T-helper 22 cell (primary cell): ENCODE data around the gene TMSB10.
A peak's percentile ranks its signal among the peaks of the same experiment; 100 is the strongest.
"Not testable (repeated sequence)": the region's sequence is repeated elsewhere in the genome, so short reads cannot be mapped to it uniquely, and the experiment has no call there.

Experiments
- DNase-seq: peaks from one replicate; pipeline ENCODE4 v3.0.0-alpha.2; 2020; ENCODE audit warnings: low read depth

The TMSB10 gene

DNA sequence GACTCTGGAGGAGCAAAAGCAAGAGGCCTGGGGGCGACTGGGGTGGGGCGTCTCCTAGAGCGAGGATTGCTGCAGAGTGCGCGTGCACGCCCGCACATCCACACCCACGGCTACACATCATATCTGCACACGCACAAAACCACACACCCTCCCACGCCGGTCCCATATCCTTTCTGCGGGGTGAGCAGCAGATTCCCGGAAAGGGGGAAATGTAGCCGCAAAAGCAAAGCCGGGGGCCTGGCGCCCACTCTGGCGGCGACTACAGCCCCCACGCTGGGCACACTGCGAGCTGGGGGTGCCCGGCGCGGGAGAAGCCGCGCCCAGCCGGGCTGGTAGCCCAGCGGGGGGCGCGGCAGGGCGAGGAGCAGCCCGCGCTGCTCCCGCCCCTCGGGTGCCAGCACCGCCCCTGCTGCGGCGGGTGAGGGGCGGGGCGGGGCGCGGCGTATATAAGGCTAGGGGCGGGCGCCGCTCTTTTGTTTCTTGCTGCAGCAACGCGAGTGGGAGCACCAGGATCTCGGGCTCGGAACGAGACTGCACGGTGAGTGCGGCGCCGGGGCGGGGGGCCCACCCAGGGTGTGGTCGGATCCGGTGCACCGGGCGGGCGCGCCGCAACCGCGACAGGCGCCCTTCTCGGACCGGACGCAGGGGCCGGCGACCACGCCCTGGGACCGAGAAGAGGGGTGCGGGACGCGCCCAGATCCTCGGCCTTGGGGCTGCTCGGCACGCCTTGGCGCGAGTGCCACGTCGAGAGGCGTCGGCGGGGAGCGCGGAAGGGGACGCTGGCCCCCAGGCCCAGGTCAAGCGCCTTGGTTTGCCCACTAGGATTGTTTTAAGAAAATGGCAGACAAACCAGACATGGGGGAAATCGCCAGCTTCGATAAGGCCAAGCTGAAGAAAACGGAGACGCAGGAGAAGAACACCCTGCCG lies at the start of gene TMSB10:
TMSB10 (plus strand) TSS at position 476 of the 927 bp plus-strand sequence.
- DNase-seq: peak; percentile 80

DNA sequence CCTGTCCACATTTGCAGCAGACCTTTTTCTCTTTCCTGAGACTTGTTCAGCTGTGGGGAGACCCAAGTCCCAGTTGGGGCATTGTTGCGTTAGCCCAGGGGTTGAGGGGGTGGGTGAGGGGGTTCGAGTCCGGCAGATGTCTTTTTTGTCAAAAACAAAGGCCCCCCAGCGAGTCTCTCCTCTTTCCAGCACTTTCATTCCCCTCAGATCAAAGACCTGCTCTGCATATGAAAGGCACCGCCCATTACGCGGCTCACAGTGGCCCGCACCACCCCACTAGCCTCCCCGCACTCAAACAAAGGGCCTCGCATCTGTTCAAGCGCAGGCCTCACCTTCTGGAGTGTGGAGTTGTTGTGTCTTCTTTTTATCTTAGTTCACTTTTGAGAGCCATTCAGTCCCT lies 49.7 kb upstream of the TMSB10 start:
- DNase-seq: no peak

DNA sequence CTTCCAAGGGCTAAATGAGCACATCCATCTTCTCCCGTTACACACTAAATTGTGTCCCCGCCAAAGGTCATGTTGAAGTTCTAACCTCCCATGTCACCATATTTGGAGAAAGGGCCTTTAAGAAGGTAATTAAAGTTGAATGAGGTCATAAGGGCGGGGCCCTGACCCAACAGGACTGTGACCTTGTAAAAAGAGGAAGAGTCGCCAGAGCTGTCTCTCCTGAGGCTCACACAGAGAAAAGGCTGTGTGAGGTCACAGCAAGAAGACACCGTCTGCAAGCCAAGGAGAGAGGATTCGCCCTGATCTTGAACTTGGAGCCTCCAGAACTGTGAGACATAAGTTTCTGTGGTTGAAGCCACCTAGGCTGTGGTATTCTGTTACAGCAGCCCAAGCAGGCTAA lies 48.7 kb upstream of the TMSB10 start:
- DNase-seq: no peak

DNA sequence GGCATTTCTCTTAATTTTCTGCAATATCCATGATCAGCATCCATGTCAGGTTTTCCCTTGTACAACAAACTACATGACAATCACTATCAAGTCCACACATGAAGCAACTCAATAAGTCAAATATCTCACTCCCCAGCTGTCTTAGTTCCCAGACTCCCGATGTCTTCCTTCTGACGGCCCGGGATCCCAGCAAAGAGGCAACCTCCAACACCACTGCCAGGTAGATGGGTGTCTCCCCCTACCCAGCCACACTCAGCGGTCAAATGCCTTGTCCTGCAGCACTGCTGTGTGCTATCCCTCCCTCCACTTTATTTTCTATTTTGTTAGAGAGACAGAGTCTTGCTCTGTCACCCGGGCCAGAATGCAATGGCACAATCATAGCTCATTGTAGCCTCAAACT lies 47.9 kb upstream of the TMSB10 start:
- DNase-seq: no peak

DNA sequence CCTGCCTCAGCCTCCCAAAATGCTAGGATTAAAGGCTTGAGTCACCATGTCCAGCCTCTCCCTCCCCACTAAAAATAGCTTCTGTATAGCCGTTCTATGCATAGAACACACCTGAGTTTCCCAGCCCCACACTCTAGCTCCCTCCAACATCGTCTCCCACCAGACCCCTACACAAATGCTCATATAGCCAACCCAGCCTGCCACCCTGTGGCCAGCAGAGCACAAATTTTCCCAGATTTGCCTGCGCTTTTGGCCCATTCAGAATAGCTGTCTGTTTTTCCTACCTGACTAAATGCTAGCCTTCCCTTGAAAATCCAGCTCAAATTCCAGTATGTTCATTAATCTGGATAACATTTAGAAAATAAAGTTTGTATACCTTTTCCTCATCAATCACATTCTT lies 47.3 kb upstream of the TMSB10 start:
- no peak for DNase-seq

DNA sequence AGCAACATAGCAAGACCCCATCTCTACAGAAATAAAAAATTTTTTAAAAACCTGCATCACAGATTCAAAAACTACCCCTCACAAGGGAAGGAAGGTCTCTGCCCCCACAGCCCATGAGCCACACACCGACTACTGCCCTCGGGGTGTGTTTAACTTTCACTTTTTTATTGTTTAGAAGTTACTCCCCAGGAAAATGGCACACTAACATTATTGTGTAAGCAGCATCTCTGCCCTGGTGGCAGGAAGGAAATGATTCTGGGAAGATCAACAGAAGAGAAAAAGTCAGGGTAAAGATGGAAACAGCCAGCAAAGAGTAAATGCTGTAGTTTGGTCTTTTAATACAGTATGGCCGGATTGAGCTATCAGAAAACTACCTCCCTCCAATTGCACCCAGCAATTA lies 46.5 kb upstream of the TMSB10 start:
- DNase-seq: no peak

DNA sequence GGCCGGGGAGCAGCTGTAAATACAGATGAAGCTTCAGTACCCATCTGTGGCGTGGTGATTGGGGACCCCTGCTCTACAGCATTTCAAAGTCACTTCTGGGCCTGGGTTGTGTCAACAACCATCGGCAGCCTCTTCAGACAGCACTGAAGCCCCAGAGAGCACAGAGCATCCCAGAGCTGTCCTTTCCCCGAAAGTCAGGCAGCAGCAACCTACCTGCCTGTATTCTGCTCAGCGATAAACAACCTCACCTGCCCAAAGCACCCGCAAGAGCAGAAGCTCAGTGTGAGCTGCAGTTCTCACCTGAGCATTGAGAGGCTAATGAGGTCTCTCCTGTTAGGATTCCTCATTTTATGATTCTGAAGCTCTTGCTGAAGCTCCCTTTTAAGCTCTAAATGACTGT lies 43.9 kb upstream of the TMSB10 start:
- DNase-seq: no peak

DNA sequence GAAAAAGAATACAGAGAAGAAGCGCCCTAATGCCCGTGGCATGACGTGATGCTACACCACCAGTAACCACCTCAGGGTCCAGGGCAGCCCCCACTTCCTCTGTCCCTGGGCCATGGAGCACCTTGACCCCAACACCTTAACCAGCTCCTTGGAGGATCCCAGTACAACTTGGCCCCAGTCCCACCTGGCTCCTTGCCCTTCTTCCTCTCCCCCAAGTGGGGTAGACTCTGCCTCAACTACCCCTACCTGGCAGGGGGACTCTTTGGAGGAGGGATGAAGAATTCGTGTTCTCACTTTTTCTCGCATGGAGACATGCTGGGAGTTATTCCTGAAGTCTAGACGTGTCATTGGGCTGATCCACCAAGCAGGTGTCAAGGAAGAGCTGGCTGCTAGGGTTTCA lies 43.5 kb upstream of the TMSB10 start:
- no peak for DNase-seq

DNA sequence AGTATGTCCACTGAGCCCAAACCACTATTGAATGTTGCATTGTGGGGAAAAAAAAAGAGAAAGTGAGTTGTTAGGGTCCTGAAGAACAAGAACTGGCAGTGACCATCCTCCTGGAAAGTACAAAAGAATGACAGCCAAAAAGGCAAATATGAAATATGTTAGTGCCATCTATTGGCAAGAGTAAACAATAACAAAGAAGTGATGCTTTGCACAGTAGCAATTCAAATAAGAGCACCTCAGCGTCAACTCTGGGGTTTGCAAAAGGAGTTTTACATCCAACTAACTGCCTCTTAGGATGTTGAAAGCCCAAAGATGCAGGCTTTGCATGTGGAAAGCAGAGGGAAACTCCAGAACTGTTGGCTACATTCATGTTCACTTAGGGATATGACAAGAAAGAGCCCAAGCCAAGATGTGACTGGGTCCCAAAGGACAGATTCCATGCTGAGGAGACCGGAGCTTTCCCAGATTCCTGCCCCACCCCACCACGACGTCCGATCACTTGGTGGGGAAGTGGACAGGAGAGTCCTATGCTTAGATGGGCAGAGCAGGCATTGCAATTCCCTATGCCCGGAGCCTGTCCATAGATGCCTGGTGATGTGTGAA lies 40.2 kb upstream of the TMSB10 start:
- DNase-seq: no peak

DNA sequence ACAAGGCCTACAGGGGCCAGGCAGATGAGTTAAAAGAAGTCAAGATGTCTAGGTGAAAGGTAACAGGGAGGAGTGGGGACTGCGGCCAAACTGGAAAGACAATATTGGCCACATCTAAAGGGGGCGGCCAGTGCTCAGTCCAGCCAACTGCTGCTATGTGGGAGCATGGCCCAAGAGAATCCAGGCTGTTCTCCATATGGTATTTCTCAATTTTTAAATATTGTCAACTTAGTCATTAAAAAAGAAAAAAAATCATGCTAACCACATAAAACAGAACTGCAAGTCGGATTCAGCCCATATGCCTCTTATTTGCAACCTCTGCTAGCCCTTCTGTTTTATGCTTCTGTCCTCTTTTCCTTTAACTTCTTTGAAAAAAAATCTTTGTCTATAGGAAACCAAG lies 39.3 kb upstream of the TMSB10 start:
- no peak for DNase-seq

DNA sequence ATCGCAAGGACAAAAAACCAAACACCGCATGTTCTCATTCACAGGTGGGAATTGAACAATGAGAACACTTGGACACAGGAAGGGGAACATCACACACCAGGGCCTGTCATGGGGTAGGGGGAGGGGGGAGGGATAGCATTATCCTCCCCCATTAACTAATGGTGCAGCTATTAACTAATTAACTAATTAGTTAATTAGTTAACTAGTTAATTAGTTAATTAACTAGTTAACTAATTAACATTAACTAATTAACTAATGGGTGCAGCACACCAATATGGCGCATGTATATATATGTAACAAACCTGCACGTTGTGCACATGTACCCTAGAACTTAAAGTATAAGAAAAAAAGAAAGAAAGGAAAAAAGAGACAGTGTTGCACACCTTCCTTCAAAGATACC lies 37.1 kb upstream of the TMSB10 start:
- DNase-seq: not testable (repeated sequence)

DNA sequence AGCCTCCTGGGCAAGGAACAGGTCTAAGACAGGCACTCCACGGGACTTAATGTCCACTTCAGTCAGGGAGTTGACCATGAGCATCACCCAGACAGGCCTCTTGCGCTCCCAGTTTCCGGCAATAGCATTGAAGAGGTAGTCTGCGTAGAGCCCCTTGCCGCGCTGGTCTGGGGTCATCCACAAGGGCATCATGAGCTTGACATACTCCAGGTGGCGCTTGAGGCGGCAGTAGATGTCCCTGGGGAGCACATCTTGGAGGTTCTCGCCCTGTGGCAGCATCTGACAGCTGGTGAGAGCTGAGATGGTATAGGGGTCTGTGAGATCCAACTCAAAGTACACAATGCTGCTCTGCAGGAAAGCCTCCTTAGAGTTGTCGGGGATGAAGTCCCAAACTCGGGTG lies 35.1 kb upstream of the TMSB10 start:
- no peak for DNase-seq

DNA sequence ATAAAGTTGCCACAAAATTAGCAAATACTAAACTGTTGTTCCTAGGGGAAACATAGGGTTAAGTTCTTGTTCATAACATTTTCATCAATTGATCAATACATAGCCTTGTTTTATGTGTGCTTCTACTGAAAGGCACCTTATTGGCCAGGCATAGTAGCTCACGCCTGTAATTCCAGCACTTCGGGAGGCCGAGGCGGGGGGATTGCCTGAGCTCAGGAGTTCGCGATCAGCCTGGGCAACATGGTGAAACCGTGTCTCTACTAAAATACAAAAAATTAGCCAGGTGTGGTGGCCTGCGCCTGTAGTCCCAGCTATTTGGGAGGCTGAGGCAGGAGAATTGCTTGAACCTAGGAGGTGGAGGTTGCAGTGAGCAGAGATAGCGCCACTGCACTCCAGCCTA lies 32.8 kb upstream of the TMSB10 start:
- not testable (repeated sequence) for DNase-seq

DNA sequence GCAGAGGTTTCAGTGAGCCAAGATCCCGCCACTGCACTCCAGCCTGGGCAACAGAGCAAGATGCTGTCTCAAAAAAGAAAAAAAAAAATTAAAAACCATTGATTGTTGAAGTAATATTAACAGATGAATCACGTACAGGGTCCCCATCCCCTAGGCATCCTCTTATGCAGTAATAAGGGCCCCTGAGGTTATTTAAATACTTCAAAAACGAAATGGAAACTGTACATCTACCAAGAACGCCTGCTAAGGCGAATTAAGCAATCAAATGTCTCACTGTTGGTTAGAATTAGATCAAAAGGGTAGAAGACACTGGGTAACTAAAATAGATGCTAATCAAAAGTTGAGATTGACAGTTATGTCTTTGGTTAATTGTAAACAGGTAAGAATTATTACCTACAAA lies 32.1 kb upstream of the TMSB10 start:
- no peak for DNase-seq

DNA sequence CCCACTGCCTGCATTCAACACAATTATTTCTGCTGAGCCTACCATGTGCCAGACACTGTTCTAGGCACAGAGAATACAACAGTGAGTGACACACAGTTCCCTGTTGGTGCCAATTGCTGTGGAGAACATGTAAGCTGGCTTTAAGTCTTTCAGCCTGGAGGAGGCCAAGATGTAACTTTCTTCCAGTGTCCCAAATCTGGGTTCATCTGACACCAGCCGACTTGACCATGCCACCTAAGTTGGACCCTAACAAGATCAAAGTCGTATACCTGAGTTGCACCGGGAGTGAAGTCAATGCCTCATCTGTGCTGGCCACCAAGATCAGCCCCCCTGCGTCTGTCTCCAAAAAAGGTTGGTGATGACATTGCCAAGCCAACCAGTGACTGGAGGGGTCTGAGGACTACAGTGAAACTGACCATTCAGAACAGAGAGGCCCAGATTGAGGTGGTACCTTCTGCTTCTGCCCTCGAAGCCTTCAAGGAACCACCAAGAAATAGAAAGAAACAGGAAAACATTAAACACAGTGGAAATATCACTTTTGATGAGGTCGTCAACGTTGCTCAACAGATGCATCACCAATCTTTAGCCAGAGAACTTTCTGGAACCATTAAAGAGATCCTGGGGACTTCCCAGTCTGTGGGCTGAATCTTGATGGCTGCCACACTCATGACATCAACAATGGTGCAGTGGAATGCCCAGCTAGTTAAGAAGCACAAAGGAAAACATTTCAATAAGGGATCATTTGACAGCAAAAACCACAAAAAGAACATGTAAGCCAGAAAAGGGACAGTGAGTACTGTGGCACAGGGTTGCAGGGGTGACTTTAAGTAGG lies 30.9 kb upstream of the TMSB10 start:
- no peak for DNase-seq

DNA sequence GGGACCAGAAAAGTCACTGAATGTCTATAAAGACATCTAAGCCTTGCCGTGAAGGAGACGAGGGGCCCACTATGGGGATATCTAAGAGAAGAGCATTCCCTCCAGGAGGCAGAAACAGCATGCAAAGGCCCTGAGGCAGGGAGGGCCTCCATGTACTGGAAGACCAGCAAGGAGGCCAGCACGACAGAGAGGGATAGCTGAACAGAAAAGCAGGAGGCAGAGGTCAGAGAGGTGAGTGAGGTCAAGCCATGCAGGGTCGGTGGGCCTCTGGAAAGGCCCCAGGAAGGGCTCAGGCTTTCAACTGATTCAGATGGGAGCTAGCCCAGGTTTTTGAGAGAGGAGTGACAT lies 30.3 kb upstream of the TMSB10 start:
- DNase-seq: no peak

DNA sequence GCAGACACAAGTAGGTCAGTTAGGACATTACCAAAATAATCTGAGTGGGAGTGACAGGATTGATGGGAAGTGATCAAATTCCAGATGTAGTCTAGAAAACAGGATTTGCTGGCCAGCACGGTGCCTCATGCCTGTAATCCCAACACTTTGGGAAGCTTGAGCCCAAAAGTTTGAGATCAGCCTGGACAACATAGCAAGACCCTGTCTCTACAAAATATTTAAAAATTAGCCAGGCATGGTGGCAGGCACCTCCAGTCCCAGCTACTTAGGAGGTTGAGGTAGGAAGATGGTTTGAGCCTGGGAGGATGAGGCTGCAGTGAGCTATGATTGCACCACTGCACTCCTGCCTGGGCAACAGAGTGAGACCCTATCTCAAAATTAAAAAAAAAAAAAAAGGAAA lies 29.8 kb upstream of the TMSB10 start:
- not testable (repeated sequence) for DNase-seq

DNA sequence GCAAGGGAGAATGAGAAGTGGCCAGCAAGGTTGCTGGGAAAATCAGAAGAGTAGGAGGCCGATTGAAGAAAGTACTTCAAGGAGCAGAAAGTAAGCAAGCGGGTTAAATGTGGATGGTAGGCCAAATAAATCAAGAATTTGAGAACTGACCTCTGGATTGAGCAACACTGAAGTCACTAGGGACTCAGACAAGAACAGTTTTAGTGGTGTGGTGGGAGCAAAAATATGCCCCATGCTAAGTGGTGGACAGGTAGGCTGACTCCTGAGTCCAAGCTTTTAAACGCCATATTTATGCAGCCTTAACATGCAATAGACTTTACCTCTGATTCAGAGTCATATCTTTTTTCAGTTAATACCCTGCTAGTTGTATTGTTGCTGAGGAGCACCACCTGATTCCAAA lies 29.1 kb upstream of the TMSB10 start:
- no peak for DNase-seq

DNA sequence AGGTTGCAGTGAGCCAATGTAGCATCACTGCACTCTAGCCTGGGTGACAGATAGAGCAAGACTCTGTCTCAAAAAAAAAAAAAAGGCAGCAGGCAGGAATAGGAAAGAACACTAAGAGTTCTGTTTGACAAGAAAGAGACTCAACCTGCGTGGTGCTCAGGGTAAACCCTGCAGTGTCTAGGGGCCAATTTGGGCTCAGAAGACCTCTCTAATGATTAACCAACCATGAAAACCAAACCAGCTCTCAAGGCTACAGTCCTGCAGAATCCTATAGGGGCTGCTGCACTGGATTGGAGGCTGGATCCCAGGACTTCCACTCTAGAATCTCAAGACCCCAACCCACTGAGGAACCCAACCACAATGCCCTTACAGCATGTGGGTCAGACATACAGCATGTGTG lies 27.0 kb upstream of the TMSB10 start:
- DNase-seq: no peak

DNA sequence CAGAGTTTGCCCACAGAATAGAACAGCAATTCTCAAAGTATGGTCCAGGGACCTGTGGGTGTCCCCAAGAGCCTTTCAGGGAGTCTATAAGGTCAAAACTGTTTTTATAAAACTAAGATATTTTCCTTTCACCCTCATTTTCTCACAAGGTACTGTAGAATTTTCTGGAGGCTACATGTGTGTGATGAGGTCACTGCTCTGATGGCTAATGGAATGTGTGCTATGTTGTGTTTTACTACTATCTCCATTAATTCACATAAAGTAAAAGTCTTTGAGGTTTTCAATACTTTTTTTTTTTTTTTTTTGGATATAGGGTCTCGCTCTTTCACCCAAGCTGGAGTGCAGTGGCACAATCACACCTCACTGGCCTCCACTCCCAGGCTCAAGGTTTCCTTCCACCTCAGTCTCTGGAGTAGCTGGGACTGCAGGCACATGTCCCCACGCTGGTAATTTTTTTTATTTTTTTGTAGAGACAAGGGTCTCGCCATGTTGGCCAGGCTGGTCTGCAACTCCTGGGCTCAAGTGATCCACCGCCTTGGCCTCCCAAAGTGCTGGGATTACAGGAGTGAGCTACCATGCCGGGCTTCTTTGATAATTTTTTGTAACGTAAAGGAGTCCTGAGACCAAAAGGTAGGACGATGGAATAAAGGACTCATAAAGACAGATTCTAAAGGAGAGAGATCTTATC lies 26.4 kb upstream of the TMSB10 start:
- DNase-seq: no peak

DNA sequence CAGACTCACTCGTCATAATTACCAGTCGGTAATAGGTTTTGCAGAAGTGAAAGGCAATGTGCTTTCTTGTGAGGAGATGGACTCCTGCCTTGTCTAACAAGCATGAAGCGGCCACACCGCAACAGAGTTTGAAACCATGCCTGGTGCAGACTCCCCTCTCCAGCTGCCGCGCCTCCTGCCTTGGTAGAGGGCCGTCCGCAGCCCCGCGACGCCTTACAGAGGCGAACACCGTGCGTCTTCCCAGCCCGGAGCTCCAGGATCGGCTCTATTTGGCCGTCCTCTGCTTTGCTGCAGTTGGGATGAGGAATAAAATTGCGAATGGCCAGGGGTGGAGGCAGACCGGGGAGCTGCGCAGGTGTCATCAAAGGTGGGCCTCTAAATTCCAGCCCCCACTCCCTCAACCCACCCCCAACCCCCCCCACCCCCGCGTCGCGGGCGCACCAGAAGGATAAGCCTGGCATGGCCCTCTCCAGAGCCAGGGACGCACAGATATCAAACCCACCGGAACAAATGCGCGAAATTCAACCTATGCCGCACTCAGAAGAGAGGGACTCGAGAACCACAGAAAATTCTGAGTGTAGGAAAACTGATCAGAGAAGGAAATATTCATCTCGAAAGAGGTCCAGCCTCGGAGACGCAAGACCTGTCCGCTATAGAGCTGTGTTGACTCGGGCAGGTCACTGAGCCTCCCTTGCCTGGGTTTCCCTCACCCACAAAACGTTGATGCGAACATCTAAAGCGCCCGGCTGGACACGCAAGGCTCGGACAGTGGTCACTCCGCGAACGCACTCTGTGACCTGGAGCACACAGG lies 25.7 kb upstream of the TMSB10 start:
- no peak for DNase-seq

DNA sequence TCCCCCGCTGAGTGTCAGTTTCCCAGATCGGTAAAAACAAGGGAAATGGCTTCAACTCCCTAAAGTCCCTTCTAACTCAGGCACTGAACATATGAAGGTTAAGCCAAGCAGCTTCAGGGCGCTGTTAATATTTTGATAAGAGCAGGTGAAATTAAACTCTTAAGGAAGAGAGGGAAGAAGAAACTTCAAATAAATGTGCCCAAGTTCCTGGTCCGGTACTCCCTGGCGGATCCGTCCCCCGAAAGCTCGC lies 25.1 kb upstream of the TMSB10 start:
- no peak for DNase-seq
